ENCODE data around the gene LACTBL1. TPM values are rescaled to one million over a fixed set of nuclear protein-coding genes. Genes with fewer than 3 reads are reported as not detected.

The LACTBL1 gene
- total and polyA plus RNA-seq, 2 donors (not counting 1 experiment from before 2014, with no cell fraction given), result not detected

DNA sequence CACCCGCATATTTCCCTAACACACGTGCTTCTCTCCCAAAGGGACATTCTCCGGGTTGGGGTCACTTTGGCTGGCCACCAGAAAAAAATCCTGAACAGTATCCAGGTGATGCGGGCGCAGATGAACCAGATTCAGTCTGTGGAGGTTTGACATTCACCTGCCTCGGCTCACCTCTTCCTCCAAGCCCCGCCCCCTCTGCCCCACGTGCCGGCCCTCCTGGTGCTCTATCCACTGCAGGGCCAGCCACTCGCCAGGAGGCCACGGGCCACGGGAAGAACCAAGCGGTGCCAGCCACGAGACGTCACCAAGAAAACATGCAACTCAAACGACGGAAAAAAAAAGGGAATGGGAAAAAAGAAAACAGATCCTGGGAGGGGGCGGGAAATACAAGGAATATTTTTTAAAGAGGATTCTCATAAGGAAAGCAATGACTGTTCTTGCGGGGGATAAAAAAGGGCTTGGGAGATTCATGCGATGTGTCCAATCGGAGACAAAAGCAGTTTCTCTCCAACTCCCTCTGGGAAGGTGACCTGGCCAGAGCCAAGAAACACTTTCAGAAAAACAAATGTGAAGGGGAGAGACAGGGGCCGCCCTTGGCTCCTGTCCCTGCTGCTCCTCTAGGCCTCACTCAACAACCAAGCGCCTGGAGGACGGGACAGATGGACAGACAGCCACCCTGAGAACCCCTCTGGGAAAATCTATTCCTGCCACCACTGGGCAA, 59.1 kb downstream of the LACTBL1 start:
- ATAC-seq (ENCODE audit: low read depth), result no peak
- 89% methylated on average over 18 of the region's 24 CpGs for whole genome bisulfite sequencing (ENCODE audit: insufficient coverage)
- no peak overlapping the region for H3K4me3 ChIP-seq (ENCODE audit: control extremely low read depth in 1 of 5, extremely low read depth in 1 of 5, insufficient read depth in 1 of 5, low read depth in 2 of 5, low read length in 4 of 5)
- no peak overlapping the region for H3K9ac ChIP-seq (ENCODE audit: low read length)
- H3K4me1 ChIP-seq (ENCODE audit: control insufficient read depth in 2 of 2, insufficient read depth in 2 of 2, low read length in 2 of 2), result no peaks in the 10 kb centered on the region
- Mint-ChIP-seq H3K9me3 (ENCODE audit: insufficient read depth) (no peaks in the 10 kb centered on the region), H3K4me1 (no peaks in the 10 kb centered on the region), H3K27me3 (peaks cover 15% of the 10 kb centered on the region), H3K4me3 (no peak overlapping the region), H3K27ac (no peak overlapping the region)
- H3K79me2 ChIP-seq (ENCODE audit: control insufficient read depth, insufficient read depth, low read length), result no peaks in the 10 kb centered on the region
- DNase-seq, result no peak
- no peaks in the 10 kb centered on the region for H4K20me1 ChIP-seq (ENCODE audit: control insufficient read depth, insufficient read depth, low read length, poor library complexity, severe bottlenecking)
- intact Hi-C loops (cut with micrococcal nuclease), result no loop called here
- TF ChIP-seq, protein P1, sequence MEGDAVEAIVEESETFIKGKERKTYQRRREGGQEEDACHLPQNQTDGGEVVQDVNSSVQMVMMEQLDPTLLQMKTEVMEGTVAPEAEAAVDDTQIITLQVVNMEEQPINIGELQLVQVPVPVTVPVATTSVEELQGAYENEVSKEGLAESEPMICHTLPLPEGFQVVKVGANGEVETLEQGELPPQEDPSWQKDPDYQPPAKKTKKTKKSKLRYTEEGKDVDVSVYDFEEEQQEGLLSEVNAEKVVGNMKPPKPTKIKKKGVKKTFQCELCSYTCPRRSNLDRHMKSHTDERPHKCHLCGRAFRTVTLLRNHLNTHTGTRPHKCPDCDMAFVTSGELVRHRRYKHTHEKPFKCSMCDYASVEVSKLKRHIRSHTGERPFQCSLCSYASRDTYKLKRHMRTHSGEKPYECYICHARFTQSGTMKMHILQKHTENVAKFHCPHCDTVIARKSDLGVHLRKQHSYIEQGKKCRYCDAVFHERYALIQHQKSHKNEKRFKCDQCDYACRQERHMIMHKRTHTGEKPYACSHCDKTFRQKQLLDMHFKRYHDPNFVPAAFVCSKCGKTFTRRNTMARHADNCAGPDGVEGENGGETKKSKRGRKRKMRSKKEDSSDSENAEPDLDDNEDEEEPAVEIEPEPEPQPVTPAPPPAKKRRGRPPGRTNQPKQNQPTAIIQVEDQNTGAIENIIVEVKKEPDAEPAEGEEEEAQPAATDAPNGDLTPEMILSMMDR (IDR thresholded peaks at IDR 0.05), result no peak
- no peak overlapping the region for H3K4me2 ChIP-seq (replicated peaks; ENCODE audit: low read depth, low read length, poor library complexity, severe bottlenecking)
- H2AFZ ChIP-seq (ENCODE audit: insufficient read depth, low read depth, low read length, poor library complexity, severe bottlenecking), result no peak overlapping the region
- ChIA-PET CTCF (no interaction called here), POLR2A (no interaction called here)
- no peak overlapping the region for H3K27ac ChIP-seq (ENCODE audit: low read length in 2 of 2)
- H3K9me3 ChIP-seq (ENCODE audit: control extremely low read depth in 1 of 3, control insufficient read depth in 2 of 3, insufficient read depth in 1 of 3, low read length in 2 of 3), result no peaks in the 10 kb centered on the region
- H3K36me3 ChIP-seq (replicated peaks in 1 of 2; ENCODE audit: control extremely low read depth in 1 of 2, control insufficient read depth in 1 of 2, extremely low read depth in 1 of 2, insufficient read depth in 2 of 2, low read length in 1 of 2), result no peaks in the 10 kb centered on the region
- peaks cover 0 to 2% (median under 1%) of the 10 kb centered on the region in 4 experiments for H3K27me3 ChIP-seq (replicated peaks in 1 of 4; ENCODE audit: control extremely low read depth in 1 of 4, control insufficient read depth in 3 of 4, insufficient read depth in 4 of 4, low read length in 3 of 4)

DNA sequence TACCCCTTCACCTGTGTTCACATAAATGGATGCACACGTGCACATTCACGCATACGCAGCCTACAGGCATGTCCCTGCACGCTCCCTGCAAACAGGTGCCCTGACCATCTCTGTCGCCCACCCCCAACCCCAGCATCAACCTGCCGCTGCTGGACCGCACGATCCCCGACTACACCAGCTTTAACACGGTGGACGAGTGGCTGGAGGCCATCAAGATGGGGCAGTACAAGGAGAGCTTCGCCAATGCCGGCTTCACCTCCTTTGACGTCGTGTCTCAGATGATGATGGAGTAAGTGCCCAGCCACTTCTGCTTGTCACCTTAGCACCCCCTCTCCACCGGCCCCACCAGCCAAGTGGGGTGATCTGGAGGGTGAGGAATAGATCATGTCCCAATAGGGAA, 60.4 kb downstream of the LACTBL1 start:
- no peak for ATAC-seq (ENCODE audit: low read depth)
- intact Hi-C loops (cut with micrococcal nuclease), result no loop called here
- Mint-ChIP-seq H3K27ac (no peak overlapping the region), H3K9me3 (ENCODE audit: insufficient read depth) (no peaks in the 10 kb centered on the region), H3K4me1 (no peaks in the 10 kb centered on the region), H3K4me3 (no peak overlapping the region), H3K27me3 (peaks cover 13% of the 10 kb centered on the region)
- H3K9me3 ChIP-seq (ENCODE audit: control extremely low read depth in 1 of 3, control insufficient read depth in 2 of 3, insufficient read depth in 1 of 3, low read length in 2 of 3), result no peaks in the 10 kb centered on the region
- H3K79me2 ChIP-seq (ENCODE audit: control insufficient read depth, insufficient read depth, low read length), result no peaks in the 10 kb centered on the region
- no peak overlapping the region for H3K27ac ChIP-seq (ENCODE audit: low read length in 2 of 2)
- no peak overlapping the region for H2AFZ ChIP-seq (ENCODE audit: insufficient read depth, low read depth, low read length, poor library complexity, severe bottlenecking)
- H3K27me3 ChIP-seq (replicated peaks in 1 of 4; ENCODE audit: control extremely low read depth in 1 of 4, control insufficient read depth in 3 of 4, insufficient read depth in 4 of 4, low read length in 3 of 4), result peaks cover 0 to 2% (median under 1%) of the 10 kb centered on the region in 4 experiments
- H3K9ac ChIP-seq (ENCODE audit: low read length), result no peak overlapping the region
- TF ChIP-seq, protein P1 (IDR thresholded peaks at IDR 0.05), result no peak
- no peak for TF ChIP-seq EZH2 (IDR thresholded peaks at IDR 0.05; ENCODE audit: borderline replicate concordance, insufficient read depth, low read depth, low read length, poor library complexity, severe bottlenecking)
- no peak for DNase-seq
- ChIA-PET CTCF (no interaction called here), POLR2A (no interaction called here)
- no peaks in the 10 kb centered on the region for H3K36me3 ChIP-seq (replicated peaks in 1 of 2; ENCODE audit: control extremely low read depth in 1 of 2, control insufficient read depth in 1 of 2, extremely low read depth in 1 of 2, insufficient read depth in 2 of 2, low read length in 1 of 2)
- WGBS (ENCODE audit: insufficient coverage), result 98% methylated on average over 11 of the region's 16 CpGs
- no peak overlapping the region for H3K4me3 ChIP-seq (ENCODE audit: control extremely low read depth in 1 of 5, extremely low read depth in 1 of 5, insufficient read depth in 1 of 5, low read depth in 2 of 5, low read length in 4 of 5)
- no peaks in the 10 kb centered on the region for H4K20me1 ChIP-seq (ENCODE audit: control insufficient read depth, insufficient read depth, low read length, poor library complexity, severe bottlenecking)
- H3K4me2 ChIP-seq (replicated peaks; ENCODE audit: low read depth, low read length, poor library complexity, severe bottlenecking), result no peak overlapping the region
- H3K4me1 ChIP-seq (ENCODE audit: control insufficient read depth in 2 of 2, insufficient read depth in 2 of 2, low read length in 2 of 2), result no peaks in the 10 kb centered on the region
